Stomach (tissue), 4 donors: Measurements from ENCODE around the gene VSTM2B.

ENCODE experiments used
- CTCF ChIP-seq, 7 experiments: fragments of 450-650 bp in 4 of 7; fragments of 200-600 bp in 3 of 7; sonication (generic) in 3 of 7; IDR thresholded peaks; one replicate each; pipeline ENCODE4 v1.5.1; 2016 to 2019; ENCODE audit warnings: antibody characterized with exemption in 7 of 7, control low read depth in 2 of 7, mild to moderate bottlenecking in 1 of 7
- POLR2A ChIP-seq, 4 donors: fragments of 450-650 bp; IDR thresholded peaks; one replicate each; pipeline ENCODE4 v1.6.1; 2016; ENCODE audit warnings: antibody characterized with exemption in 4 of 4, control low read depth in 2 of 4, mild to moderate bottlenecking in 1 of 4, moderate library complexity in 1 of 4

GRCh38 chr19:29588095-29588494, 62.3 kb downstream of the VSTM2B start:
- TF ChIP-seq CTCF (IDR thresholded peaks at IDR 0.05) (no peak), POLR2A (IDR thresholded peaks at IDR 0.05) (no peak)
